OCI-LY7 (cell line): Measurements from ENCODE around the gene MYOF. TPM values are rescaled to one million over a fixed set of nuclear protein-coding genes. Genes with fewer than 3 reads are reported as not detected.
"Not testable (repeated sequence)": the region's sequence is repeated elsewhere in the genome, so short reads cannot be mapped to it uniquely, and the experiment has no call there.

ENCODE experiments used
- BruUV-seq: library from RNA; stranded (reverse); fragments of 400-500 nt; replicated peaks from 2 replicates; lab custom pipeline; 2021; lab: Mats Ljungman, UMichigan
- CTCF ChIA-PET: fragments of 300-600 bp; sonication (Branson Sonifier 250); formaldehyde crosslinking; loops from one replicate; lab custom pipeline; 2022; ENCODE audit warnings: antibody characterized with exemption; ENCODE audit not compliant: unreplicated experiment; lab: Charles Lee
- POLR2A ChIA-PET: fragments of 300-600 bp; sonication (Branson Sonifier 250); formaldehyde crosslinking; loops from one replicate; lab custom pipeline; 2022; ENCODE audit warnings: antibody characterized with exemption; lab: Charles Lee
- DNase-seq: peaks from one replicate; pipeline ENCODE4 v3.0.0-alpha.2; 2015; ENCODE audit warnings: low spot score
- H2AFZ ChIP-seq: fragments of 200-600 bp; sonication (generic), shearing (Covaris generic); 2 replicates; pipeline ENCODE4 v1.6.1; 2014; ENCODE audit warnings: mild to moderate bottlenecking, antibody characterized with exemption, low read length, moderate library complexity
- H3K27ac ChIP-seq: fragments of 200-600 bp; sonication (generic); 2 replicates; pipeline ENCODE4 v1.5.1; 2014; ENCODE audit warnings: mixed run types, low read depth, mild to moderate bottlenecking, moderate library complexity, low read length, inconsistent platforms; ENCODE audit not compliant: poor library complexity, severe bottlenecking
- H3K36me3 ChIP-seq: fragments of 200-600 bp; sonication (generic); 2 replicates; pipeline ENCODE4 v1.6.1; 2014; ENCODE audit warnings: mild to moderate bottlenecking, antibody characterized with exemption, low read length, moderate library complexity, mixed read lengths; ENCODE audit not compliant: insufficient read depth
- H3K4me1 ChIP-seq: fragments of 200-600 bp; sonication (generic); 2 replicates; pipeline ENCODE4 v1.5.1; 2014; ENCODE audit warnings: mild to moderate bottlenecking, low read length; ENCODE audit not compliant: insufficient read depth, poor library complexity, severe bottlenecking
- H3K4me2 ChIP-seq: fragments of 200-600 bp; sonication (generic); 2 replicates; pipeline ENCODE4 v1.6.1; 2014; ENCODE audit warnings: mild to moderate bottlenecking, low read length
- H3K4me3 ChIP-seq: fragments of 200-600 bp; sonication (generic); 2 replicates; pipeline ENCODE4 v1.5.1; 2014; ENCODE audit warnings: mild to moderate bottlenecking, low read depth, low read length; ENCODE audit not compliant: poor library complexity, severe bottlenecking
- H3K79me2 ChIP-seq: fragments of 200-600 bp; sonication (generic); 2 replicates; pipeline ENCODE4 v1.6.1; 2016; ENCODE audit warnings: low read depth, mild to moderate bottlenecking, low read length, moderate library complexity, mixed read lengths; ENCODE audit not compliant: insufficient read depth
- H3K9me2 ChIP-seq: fragments of 200-600 bp; sonication (generic); 2 replicates; pipeline ENCODE4 v1.6.1; 2016; ENCODE audit warnings: mild to moderate bottlenecking, low read length, mixed read lengths; ENCODE audit not compliant: insufficient read depth
- H3K9me3 ChIP-seq: fragments of 200-600 bp; sonication (generic); 2 replicates; pipeline ENCODE4 v1.6.1; 2014; ENCODE audit warnings: mild to moderate bottlenecking, mixed run types, low read length, mixed read lengths
- H4K20me1 ChIP-seq: fragments of 200-600 bp; sonication (generic); 2 replicates; pipeline ENCODE4 v1.6.1; 2014; ENCODE audit warnings: mild to moderate bottlenecking, antibody characterized with exemption, low read length, moderate library complexity, mixed read lengths; ENCODE audit not compliant: insufficient read depth
- EZH2phosphoT487 ChIP-seq: fragments of 200-600 bp; sonication (generic); IDR thresholded peaks from 2 replicates; pipeline ENCODE4 v1.6.1; 2018; ENCODE audit warnings: low read depth, borderline replicate concordance, mild to moderate bottlenecking, mixed run types, antibody characterized with exemption, low read length, moderate library complexity, mixed read lengths
- intact Hi-C: fragments of 100-400 bp; cut with micrococcal nuclease; formaldehyde crosslinking; loops from one replicate; pipeline ENCODE4 v1.10.0; 2022; ENCODE audit not compliant: unreplicated experiment
- total RNA-seq, 2 experiments: library from RNA; depleted of rRNA in 1 of 2; stranded (reverse); fragments of >200 nt in 1 of 2; shearing (Covaris generic) in 1 of 2; gene quantifications; 2 replicates each; pipeline ENCODE4 v1.2.3, GENCODE V29; 2014 to 2022
- TF ChIP-seq, protein P1 (sequence below): fragments of 200-600 bp; sonication (generic); conservative IDR thresholded peaks from 2 replicates; pipeline ENCODE4 v1.5.1; 2014; ENCODE audit warnings: mild to moderate bottlenecking, antibody characterized with exemption, low read length, moderate library complexity, mixed read lengths

Gene MYOF
- total RNA-seq, 2 experiments from 2014 or later: 0.42 TPM; not detected in 1

DNA sequence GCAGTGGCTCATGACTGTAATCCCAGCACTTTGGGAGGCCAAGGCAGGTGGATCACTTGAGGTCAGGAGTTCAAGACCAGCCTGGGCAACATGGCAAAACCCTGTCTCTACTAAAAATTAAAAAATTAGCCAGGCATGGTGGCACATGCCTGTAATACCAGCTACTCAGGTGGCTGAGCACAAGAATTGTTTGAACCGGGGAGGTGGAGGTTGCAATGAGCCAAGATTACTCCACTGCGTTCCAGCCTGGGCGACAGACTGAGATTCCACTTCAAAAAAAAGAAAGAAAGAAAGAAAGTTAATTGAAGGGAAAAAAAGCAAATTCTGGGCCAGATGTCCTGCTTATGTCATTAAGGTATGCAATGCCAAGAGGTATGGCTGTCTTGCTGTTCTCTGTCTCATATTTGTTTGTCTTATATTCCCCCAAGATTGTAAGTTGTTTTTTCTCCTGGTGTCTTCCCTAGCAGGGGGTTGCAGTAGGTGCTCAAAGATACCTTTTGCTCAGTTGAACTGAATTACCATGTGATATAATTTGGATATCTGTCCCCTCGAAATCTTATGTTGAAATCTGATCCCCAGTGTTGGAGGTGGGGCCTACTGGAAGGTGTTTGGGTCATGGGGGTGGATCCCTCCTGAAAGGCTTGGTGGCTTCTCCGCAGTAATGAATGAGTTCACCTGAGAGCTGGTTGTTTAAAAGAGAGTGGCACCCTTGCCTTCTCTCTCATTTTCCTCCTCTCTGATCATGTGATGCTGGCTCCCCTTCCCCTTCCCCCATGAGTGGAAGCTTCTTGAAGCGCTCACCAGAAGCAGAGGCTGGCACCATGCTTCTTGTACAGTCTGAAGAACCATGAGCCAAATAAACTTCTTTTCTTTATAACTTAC lies 60.9 kb downstream of the MYOF start:
- Histone ChIP-seq H4K20me1 (no peaks in the 10 kb centered on the region), H3K27ac (no peak overlapping the region), H3K4me2 (no peak overlapping the region), H2AFZ (no peak overlapping the region), H3K79me2 (no peaks in the 10 kb centered on the region), H3K9me2 (no peaks in the 10 kb centered on the region), H3K36me3 (no peaks in the 10 kb centered on the region), H3K4me1 (no peaks in the 10 kb centered on the region), H3K9me3 (no peaks in the 10 kb centered on the region), H3K4me3 (no peak overlapping the region)
- ChIA-PET CTCF (no interaction called here), POLR2A (no interaction called here)
- TF ChIP-seq, protein P1, sequence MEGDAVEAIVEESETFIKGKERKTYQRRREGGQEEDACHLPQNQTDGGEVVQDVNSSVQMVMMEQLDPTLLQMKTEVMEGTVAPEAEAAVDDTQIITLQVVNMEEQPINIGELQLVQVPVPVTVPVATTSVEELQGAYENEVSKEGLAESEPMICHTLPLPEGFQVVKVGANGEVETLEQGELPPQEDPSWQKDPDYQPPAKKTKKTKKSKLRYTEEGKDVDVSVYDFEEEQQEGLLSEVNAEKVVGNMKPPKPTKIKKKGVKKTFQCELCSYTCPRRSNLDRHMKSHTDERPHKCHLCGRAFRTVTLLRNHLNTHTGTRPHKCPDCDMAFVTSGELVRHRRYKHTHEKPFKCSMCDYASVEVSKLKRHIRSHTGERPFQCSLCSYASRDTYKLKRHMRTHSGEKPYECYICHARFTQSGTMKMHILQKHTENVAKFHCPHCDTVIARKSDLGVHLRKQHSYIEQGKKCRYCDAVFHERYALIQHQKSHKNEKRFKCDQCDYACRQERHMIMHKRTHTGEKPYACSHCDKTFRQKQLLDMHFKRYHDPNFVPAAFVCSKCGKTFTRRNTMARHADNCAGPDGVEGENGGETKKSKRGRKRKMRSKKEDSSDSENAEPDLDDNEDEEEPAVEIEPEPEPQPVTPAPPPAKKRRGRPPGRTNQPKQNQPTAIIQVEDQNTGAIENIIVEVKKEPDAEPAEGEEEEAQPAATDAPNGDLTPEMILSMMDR: no peak
- TF ChIP-seq EZH2phosphoT487: no peak
- intact Hi-C loops: loop anchor here (5.0 kb wide), 1 partner anchor 61 kb away; the partner anchor contains the start of gene MYOF
- no TSS peak for BruUV-seq
- DNase-seq: no peak

DNA sequence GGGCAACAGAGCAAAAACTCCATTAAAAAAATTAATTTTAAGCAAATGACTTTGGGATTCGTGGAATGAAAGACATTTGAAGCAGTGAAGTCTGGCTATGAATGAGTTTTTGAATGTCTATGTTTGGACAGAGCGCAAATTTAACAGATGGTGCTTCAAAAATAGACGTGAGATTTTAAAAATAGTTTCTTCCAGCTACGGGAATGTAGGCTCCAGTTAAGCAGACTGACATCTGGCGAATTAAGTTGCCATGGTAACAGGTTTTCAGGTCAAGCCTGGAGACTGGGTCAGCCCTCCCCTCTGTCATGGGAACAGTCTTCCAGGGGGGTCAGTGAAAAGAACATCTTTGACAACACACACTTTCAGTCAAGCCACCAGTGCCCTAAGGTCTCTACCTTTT lies 62.0 kb downstream of the MYOF start:
- no peaks in the 10 kb centered on the region for H4K20me1 ChIP-seq
- no peak for DNase-seq
- no peaks in the 10 kb centered on the region for H3K9me3 ChIP-seq
- no peaks in the 10 kb centered on the region for H3K4me1 ChIP-seq
- BruUV-seq: no TSS peak
- H3K36me3 ChIP-seq: no peaks in the 10 kb centered on the region
- H3K4me2 ChIP-seq: no peak overlapping the region
- TF ChIP-seq, protein P1: no peak
- TF ChIP-seq EZH2phosphoT487: no peak
- H3K4me3 ChIP-seq: no peak overlapping the region
- ChIA-PET POLR2A (interaction anchor here (0.6 kb wide), 1 partner anchor 37 kb away, joined by 3 read pairs; no protein-coding TSS in a partner anchor), CTCF (no interaction called here)
- H3K27ac ChIP-seq: no peak overlapping the region
- H3K9me2 ChIP-seq: no peaks in the 10 kb centered on the region
- no peaks in the 10 kb centered on the region for H3K79me2 ChIP-seq
- intact Hi-C loops: loop anchor here (5.0 kb wide), 1 partner anchor 62 kb away; the partner anchor contains the start of gene MYOF
- no peak overlapping the region for H2AFZ ChIP-seq

DNA sequence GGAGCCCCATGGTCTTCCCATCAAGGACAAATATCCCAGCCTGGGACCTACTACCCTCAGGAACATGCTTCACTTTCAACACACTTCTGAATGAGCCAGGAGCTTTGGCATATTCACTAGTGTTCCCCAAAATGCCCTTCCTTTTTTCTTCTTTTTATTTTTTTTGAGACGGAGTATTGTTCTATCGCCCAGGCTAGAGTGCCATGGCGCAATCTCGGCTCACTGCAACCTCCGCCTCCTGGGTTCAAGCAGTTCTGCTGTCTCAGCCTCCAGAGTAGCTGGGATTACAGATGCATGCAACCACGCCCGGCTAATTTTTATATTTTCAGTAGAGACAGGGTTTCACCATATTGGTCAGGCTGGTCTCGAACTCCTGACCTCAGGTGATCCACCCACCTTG lies 63.1 kb downstream of the MYOF start:
- BruUV-seq, CTCF ChIA-PET, H3K79me2 ChIP-seq: not testable (repeated sequence)

More for the DNA sequence above, 63.1 kb downstream of the MYOF start:
- H3K4me3 ChIP-seq, H3K9me2 ChIP-seq, H3K27ac ChIP-seq, DNase-seq, H3K4me2 ChIP-seq, H3K4me1 ChIP-seq, H3K36me3 ChIP-seq, H2AFZ ChIP-seq, intact Hi-C loops, H4K20me1 ChIP-seq, H3K9me3 ChIP-seq: not testable (repeated sequence)
- POLR2A ChIA-PET: interaction anchor here (0.6 kb wide), 1 partner anchor 483 kb away, joined by 4 read pairs; no protein-coding TSS in a partner anchor
